Islet precursor cell (in vitro differentiated cells): ENCODE data around the gene ARPC5L.
"Not testable (repeated sequence)": the region's sequence is repeated elsewhere in the genome, so short reads cannot be mapped to it uniquely, and the experiment has no call there.

Experiments
- DNase-seq: peaks from one replicate; pipeline ENCODE4 v3.0.0-alpha.2; 2018

The ARPC5L gene

GRCh38 chr9:124894741-124895170, 32.8 kb downstream of the ARPC5L start:
- DNase-seq, result peak; percentile 60

- no peak for DNase-seq
Measured at GRCh38 chr9:124897570-124898460, 35.9 kb downstream of the ARPC5L start.

- DNase-seq, result no peak
Measured at GRCh38 chr9:124899845-124900244, 37.9 kb downstream of the ARPC5L start.

- no peak for DNase-seq
Measured at GRCh38 chr9:124906966-124907365, 45.0 kb downstream of the ARPC5L start.

GRCh38 chr9:124908098-124908497, 46.2 kb downstream of the ARPC5L start:
- DNase-seq, result no peak

GRCh38 chr9:124911766-124912165, 49.8 kb downstream of the ARPC5L start:
- no peak for DNase-seq

DNA sequence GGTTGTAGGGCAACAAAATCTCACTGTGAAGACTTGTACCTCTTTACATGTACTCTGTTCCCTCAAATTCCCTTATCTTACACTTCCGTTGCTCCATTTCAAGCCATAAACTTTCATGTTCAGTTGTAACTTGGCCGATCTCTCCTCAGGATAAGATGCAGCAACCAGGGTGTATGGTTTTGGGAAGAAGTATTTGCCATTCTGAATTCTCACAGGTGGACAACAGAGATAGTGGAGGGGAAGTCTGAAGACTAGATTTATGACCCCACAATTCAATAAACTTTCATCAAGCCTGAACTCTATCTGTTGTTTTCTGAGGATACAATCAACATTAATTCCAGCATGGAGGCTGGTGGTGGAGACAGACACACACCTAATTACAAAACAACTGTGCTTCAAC, 51.4 kb downstream of the ARPC5L start:
- no peak for DNase-seq

DNA sequence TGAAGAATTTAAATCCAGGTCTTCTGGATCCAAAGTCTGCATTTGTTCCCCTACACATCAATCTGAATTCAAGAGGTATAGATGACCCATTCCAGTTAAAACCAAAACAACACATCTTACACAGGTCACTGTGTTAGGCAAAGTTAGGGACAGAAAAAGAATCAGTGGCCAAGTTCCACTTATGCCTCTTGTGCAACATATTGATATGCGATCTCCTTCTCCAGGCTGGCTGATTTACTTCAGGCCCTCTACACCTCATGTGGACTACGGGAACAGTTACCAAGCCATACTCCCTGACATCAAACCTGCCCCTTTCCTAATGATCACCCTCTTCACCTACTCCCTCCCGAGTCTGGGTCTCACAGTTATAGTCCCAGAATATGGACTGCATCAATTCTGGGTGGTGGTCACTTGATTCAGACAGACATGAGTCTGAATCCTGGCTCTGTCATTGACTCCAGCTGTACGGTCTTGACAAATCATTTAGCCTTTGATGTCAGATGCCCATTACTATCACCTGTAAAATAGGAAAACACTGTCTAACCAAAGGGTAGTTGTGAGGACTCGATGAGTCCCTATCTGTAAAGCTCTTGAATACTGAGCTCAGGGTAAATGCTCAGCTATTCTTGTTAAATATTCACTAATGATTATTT, 52.9 kb downstream of the ARPC5L start:
- no peak for DNase-seq

DNA sequence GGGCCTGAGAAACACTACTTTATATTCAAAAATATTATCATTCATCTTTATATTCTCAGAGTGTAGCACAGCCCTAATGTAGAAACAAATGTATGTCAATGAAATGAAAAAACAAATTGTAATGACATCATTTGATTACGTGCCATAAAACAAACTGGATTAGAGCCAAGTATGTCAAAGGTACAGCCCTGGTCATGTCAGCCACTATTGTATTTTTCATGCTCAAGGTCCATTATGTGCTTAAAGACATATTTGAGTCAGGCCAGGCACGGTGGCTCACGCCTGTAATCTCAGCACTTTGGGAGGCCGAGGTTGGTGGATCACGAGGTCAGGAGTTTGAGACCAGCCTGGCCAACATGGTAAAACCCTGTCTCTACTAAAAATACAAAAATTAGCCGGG, 58.5 kb downstream of the ARPC5L start:
- not testable (repeated sequence) for DNase-seq
